Caco-2 (cell line): Measurements from ENCODE around the gene CD99L2. TPM values are rescaled to one million over a fixed set of nuclear protein-coding genes. Genes with fewer than 3 reads are reported as not detected.
"Not testable (repeated sequence)": the region's sequence is repeated elsewhere in the genome, so short reads cannot be mapped to it uniquely, and the experiment has no call there.

Experiments
- BruUV-seq: library from RNA; stranded (reverse); fragments of 400-500 nt; replicated peaks from 2 replicates; lab custom pipeline; 2021; lab: Mats Ljungman, UMichigan
- CTCF ChIA-PET: fragments of 300-600 bp; sonication (Branson Sonifier 250); formaldehyde crosslinking; loops from one replicate; lab custom pipeline; 2022; ENCODE audit warnings: antibody characterized with exemption; lab: Charles Lee
- POLR2A ChIA-PET: fragments of 300-600 bp; sonication (Branson Sonifier 250); formaldehyde crosslinking; loops from one replicate; lab custom pipeline; 2022; ENCODE audit warnings: antibody characterized with exemption; lab: Charles Lee
- DNase-seq, 2 experiments: peaks; one replicate each; pipeline versions ENCODE4 v3.0.0 to v3.0.0-alpha.2; 2020 to 2022
- H3K27me3 ChIP-seq: replicated peaks from 2 replicates; pipeline ENCODE4 v1.6.0; 2011; ENCODE audit warnings: low read length; ENCODE audit not compliant: control insufficient read depth, insufficient read depth
- H3K36me3 ChIP-seq: 2 replicates; pipeline ENCODE4 v1.5.1; 2011; ENCODE audit warnings: low read length; ENCODE audit not compliant: control insufficient read depth, insufficient read depth
- H3K4me1 ChIP-seq: fragments of 250-450 bp; sonication (Bioruptor Pico); 2 replicates; pipeline ENCODE4 v1.5.1; 2020; ENCODE audit warnings: mild to moderate bottlenecking
- H3K4me3 ChIP-seq: 2 replicates; pipeline ENCODE4 v1.5.1; 2011; ENCODE audit warnings: low read depth, mild to moderate bottlenecking, control low read depth, low read length
- H3K9me3 ChIP-seq: fragments of 250-450 bp; sonication (Bioruptor Pico); 2 replicates; pipeline ENCODE4 v1.5.1; 2020; ENCODE audit warnings: mild to moderate bottlenecking, moderate library complexity
- H3K27ac Mint-ChIP-seq: one replicate; pipeline ENCODE4 v1.8.0; 2022; ENCODE audit warnings: mixed read lengths; ENCODE audit not compliant: unreplicated experiment
- H3K27me3 Mint-ChIP-seq: one replicate; pipeline ENCODE4 v1.8.0; 2022; ENCODE audit warnings: mixed read lengths; ENCODE audit not compliant: insufficient read depth, unreplicated experiment
- H3K36me3 Mint-ChIP-seq: one replicate; pipeline ENCODE4 v1.8.0; 2022; ENCODE audit warnings: mild to moderate bottlenecking, mixed read lengths; ENCODE audit not compliant: insufficient read depth, unreplicated experiment
- H3K4me1 Mint-ChIP-seq: one replicate; pipeline ENCODE4 v1.8.0; 2022; ENCODE audit warnings: low read depth, mixed read lengths; ENCODE audit not compliant: unreplicated experiment
- H3K4me3 Mint-ChIP-seq: one replicate; pipeline ENCODE4 v1.8.0; 2022; ENCODE audit warnings: mild to moderate bottlenecking, moderate library complexity, mixed read lengths; ENCODE audit not compliant: unreplicated experiment
- H3K9me3 Mint-ChIP-seq: one replicate; pipeline ENCODE4 v1.8.0; 2022; ENCODE audit warnings: mixed read lengths; ENCODE audit not compliant: unreplicated experiment
- CTCF ChIP-seq, 2 experiments: fragments of 200-600 bp in 1 of 2; IDR thresholded peaks; 1 replicate in 1 of 2; 2 replicates in 1 of 2; pipeline versions ENCODE4 v1.5.1 to v1.8.0; 2011 to 2022; ENCODE audit warnings: antibody characterized with exemption in 1 of 2, control low read depth in 1 of 2, inconsistent platforms in 1 of 2, low read depth in 1 of 2, low read length in 1 of 2, mild to moderate bottlenecking in 1 of 2, moderate library complexity in 1 of 2; ENCODE audit not compliant: insufficient read depth in 1 of 2, severe bottlenecking in 1 of 2, unreplicated experiment in 1 of 2
- intact Hi-C: fragments of 100-400 bp; cut with micrococcal nuclease; formaldehyde crosslinking; loops from one replicate; pipeline ENCODE4 v1.10.0; 2022; ENCODE audit not compliant: unreplicated experiment
- total RNA-seq: library from RNA; stranded (reverse); gene quantifications from 2 replicates; pipeline ENCODE4 v1.2.3, GENCODE V29; 2022

CD99L2 gene
- total RNA-seq, 1 experiment from 2014 or later = 8.6 TPM

GRCh38 chrX:150828785-150829184, 69.7 kb downstream of the CD99L2 start:
- Mint-ChIP-seq H3K27ac (no peak overlapping the region), H3K4me1 (no peaks in the 10 kb centered on the region), H3K9me3 (no peaks in the 10 kb centered on the region), H3K27me3 (no peaks in the 10 kb centered on the region), H3K4me3 (no peak overlapping the region), H3K36me3 (no peaks in the 10 kb centered on the region)
- no peaks in the 10 kb centered on the region for H3K4me1 ChIP-seq
- ChIA-PET CTCF (no interaction called here), POLR2A (no interaction called here)
- no TSS peak for BruUV-seq
- intact Hi-C loops = no loop called here
- no peak for TF ChIP-seq CTCF (IDR thresholded peaks at IDR 0.05; ENCODE audit: insufficient read depth in 1 of 2, low read depth in 1 of 2, low read length in 1 of 2, severe bottlenecking in 1 of 2, unreplicated experiment in 1 of 2)
- H3K9me3 ChIP-seq = no peaks in the 10 kb centered on the region
- no peaks in the 10 kb centered on the region for H3K27me3 ChIP-seq
- H3K36me3 ChIP-seq = no peaks in the 10 kb centered on the region
- H3K4me3 ChIP-seq = no peak overlapping the region
- DNase-seq = no peak

- H3K4me1 ChIP-seq, DNase-seq, H3K4me3 Mint-ChIP-seq, BruUV-seq, CTCF ChIA-PET, H3K4me3 ChIP-seq, POLR2A ChIA-PET, intact Hi-C loops, H3K9me3 ChIP-seq, H3K9me3 Mint-ChIP-seq, H3K27me3 Mint-ChIP-seq, H3K27me3 ChIP-seq, H3K27ac Mint-ChIP-seq, H3K4me1 Mint-ChIP-seq, H3K36me3 ChIP-seq, H3K36me3 Mint-ChIP-seq: not testable (repeated sequence)
These were observed 74.1 kb downstream of the CD99L2 start for GRCh38 chrX:150824352-150824751.

- H3K36me3 ChIP-seq, DNase-seq, POLR2A ChIA-PET, H3K9me3 ChIP-seq, H3K27me3 ChIP-seq, H3K4me3 Mint-ChIP-seq, H3K27ac Mint-ChIP-seq, BruUV-seq, H3K4me3 ChIP-seq, CTCF ChIA-PET, intact Hi-C loops, H3K27me3 Mint-ChIP-seq, H3K4me1 Mint-ChIP-seq, H3K9me3 Mint-ChIP-seq, H3K36me3 Mint-ChIP-seq, H3K4me1 ChIP-seq: not testable (repeated sequence)
These were observed 74.6 kb downstream of the CD99L2 start for GRCh38 chrX:150823826-150824225.

- Mint-ChIP-seq H3K4me3 (no peak overlapping the region), H3K4me1 (no peaks in the 10 kb centered on the region), H3K27ac (no peak overlapping the region), H3K27me3 (no peaks in the 10 kb centered on the region), H3K36me3 (no peaks in the 10 kb centered on the region), H3K9me3 (no peaks in the 10 kb centered on the region)
- H3K27me3 ChIP-seq = no peaks in the 10 kb centered on the region
- H3K4me1 ChIP-seq = no peaks in the 10 kb centered on the region
- DNase-seq = no peak
- no peaks in the 10 kb centered on the region for H3K36me3 ChIP-seq
- ChIA-PET CTCF (no interaction called here), POLR2A (no interaction called here)
- BruUV-seq = no TSS peak
- H3K9me3 ChIP-seq = no peaks in the 10 kb centered on the region
- intact Hi-C loops = no loop called here
- no peak for TF ChIP-seq CTCF (IDR thresholded peaks at IDR 0.05; ENCODE audit: insufficient read depth in 1 of 2, low read depth in 1 of 2, low read length in 1 of 2, severe bottlenecking in 1 of 2, unreplicated experiment in 1 of 2)
- no peak overlapping the region for H3K4me3 ChIP-seq
These were observed 76.5 kb downstream of the CD99L2 start for GRCh38 chrX:150821971-150822370.
